GM12874 (cell line): ENCODE data around the gene C16orf86.

Source experiments
- TF ChIP-seq, protein P1 (sequence below): IDR thresholded peaks from 2 replicates; pipeline ENCODE4 v1.5.1; 2011; ENCODE audit warnings: low read depth, mild to moderate bottlenecking, control low read depth, low read length, moderate library complexity; ENCODE audit not compliant: insufficient read depth

Gene C16orf86

DNA sequence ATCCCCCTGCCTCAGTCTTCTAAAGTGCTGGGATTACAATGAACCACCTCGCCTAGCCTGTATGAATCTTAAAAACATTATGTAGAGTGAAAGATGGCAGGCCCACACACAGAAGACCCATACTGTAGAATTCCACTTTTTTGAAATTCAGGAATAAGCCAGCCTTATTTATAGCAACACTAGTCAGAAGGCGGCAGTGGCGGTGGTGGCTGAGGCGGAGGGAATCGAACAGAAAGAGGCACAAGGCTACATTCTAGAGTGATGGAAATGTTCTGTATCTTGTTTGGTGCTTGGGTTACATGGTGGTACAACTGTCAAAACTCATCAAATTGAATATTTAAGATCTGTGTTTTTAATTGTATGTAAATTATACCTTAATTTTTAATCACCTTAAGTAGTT lies 41.2 kb downstream of the C16orf86 start:
- TF ChIP-seq, protein P1, sequence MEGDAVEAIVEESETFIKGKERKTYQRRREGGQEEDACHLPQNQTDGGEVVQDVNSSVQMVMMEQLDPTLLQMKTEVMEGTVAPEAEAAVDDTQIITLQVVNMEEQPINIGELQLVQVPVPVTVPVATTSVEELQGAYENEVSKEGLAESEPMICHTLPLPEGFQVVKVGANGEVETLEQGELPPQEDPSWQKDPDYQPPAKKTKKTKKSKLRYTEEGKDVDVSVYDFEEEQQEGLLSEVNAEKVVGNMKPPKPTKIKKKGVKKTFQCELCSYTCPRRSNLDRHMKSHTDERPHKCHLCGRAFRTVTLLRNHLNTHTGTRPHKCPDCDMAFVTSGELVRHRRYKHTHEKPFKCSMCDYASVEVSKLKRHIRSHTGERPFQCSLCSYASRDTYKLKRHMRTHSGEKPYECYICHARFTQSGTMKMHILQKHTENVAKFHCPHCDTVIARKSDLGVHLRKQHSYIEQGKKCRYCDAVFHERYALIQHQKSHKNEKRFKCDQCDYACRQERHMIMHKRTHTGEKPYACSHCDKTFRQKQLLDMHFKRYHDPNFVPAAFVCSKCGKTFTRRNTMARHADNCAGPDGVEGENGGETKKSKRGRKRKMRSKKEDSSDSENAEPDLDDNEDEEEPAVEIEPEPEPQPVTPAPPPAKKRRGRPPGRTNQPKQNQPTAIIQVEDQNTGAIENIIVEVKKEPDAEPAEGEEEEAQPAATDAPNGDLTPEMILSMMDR: no peak

DNA sequence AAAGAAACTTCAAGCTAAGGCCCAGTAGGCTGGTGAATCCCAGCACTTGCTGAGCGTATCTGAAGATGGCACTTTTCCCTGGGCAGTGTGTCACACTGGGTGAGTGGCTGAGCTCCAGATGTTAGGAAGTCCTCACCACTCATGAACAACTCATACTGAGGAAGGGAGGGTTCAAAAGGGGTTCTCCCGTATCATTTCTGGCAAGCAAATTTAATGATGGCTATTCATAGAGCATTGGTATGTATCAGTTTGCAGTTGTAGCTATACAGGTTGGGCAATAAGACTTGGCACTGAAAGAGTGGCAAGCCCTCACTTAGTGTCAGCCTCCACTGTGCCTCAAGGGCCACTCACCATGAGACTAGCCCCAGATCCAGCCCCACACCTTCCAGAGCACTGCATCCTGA lies 41.8 kb downstream of the C16orf86 start:
- TF ChIP-seq, protein P1: no peak

DNA sequence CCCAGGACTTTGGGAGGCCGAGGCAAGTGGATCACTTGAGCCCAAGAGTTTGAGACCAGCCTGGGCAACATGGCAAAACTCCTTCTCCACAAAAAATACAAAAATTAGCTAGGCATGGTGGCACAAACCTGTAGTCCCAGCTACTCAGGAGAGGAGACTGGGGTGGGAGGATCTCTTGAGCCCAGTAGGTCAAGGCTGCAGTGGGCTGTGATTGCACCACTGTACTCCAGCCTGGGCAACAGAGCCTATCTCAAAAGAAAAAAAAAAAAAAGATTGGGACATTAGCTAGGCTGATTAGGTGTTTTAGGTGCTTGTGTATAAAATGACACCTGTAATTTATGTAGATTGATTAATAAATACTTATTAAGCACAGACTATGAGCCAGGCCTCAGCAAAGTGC lies 42.4 kb downstream of the C16orf86 start:
- TF ChIP-seq, protein P1: no peak

DNA sequence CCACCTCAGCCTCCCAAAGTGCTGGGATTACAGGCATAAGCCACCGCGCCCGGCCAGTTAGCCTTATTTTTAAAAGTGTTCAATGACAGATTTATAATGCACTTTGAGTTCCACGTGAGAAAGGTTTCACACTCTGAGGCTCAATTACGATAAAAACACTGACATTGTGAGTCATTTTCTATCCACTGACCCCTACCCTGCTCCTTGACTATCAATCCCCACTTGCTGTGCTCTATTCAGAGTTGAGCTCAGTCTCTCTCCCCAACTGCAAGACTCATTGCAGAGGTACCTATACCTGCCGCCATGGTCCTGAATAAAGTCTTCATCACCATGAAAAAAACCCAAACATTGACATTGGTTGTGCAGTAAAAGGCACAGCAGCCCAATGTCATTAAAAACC lies 44.0 kb downstream of the C16orf86 start:
- TF ChIP-seq, protein P1: no peak

DNA sequence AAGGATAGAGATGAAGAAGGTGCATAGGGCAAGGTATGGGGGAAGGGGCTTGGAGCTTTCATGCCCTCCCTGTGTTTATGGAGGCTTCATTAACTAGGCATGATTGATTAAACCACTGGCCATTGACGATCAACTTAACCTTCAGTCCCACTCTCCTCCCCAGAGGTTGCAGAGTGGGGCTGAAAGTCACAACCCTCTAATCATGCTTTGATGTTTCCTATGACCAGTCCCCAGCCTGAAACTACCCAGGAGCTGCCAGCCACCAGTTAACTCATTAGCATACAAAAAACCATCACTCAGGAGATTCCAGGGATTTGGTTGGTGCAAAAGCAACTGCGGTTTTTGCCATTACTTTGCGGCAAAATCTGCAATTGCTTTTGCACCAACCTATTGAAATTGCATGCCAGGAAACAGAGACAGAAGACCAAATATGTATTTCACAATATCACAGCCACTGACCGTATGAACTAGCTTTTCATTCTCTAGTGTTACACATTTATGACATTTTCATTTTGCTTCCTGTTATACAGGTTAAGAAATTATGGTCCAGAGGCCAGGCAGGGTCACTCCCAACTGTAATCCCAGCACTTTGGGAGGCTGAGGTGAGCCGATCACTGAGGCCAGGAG lies 47.1 kb downstream of the C16orf86 start:
- TF ChIP-seq, protein P1: no peak

DNA sequence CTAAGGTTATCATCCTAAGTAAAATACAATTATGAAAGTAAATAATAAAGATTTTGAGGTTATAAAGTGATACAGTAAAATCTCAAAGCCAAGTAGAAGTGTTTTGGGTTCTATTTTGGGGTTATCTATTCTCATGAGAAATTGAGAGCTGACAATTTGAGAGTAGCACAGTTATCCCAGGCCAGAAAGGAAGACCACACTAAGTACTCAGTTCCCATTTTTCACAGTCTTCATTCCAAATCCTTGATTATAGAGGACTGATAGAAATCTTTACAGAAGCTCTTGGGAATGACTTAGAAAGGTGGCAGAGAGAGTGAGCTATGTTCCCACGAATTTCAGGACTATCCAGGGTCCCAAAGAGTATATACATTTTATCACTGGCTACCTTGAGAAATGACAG lies 47.9 kb downstream of the C16orf86 start:
- TF ChIP-seq, protein P1: no peak

DNA sequence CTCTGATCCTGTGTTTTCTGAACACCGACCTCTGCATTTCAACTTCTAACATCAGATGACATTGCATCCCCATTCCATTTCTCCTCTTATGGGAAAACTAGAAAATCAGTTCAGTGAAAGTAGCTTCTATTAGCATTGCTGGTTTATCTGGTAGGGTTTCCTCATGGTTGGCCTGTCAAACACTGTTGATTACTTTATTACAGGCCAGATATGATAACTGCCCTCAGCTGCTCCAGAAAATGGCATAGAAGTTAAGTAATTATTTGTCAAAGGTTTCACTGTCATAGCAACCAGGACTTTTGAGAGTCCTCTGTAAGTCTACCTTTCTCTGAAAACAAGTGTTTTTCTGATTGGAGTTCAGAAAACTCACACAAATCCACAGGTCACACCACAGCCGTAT lies 49.5 kb downstream of the C16orf86 start:
- TF ChIP-seq, protein P1: no peak
